ENCODE measurements around the gene XCL1.

DNA sequence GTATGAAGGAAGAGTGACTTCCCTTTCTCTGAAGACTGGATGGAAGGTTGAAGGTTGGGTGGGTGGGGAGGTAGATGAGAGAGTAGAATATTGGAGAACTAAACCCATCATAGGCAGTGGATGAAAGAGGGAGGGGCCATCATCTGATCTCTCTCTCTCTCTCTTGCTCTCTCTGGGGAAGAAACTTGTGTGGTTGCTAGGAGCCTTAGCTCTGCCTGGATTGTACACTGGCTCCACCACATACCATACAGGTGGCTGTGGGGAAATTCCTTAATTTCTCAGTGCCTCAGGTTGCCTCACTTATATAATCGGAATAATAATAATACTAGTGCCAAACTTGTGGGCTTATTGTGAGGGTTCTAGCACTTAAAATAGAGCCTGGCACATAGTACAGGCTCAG lies 9.5 kb downstream of the XCL1 start:
- no peak for TF ChIP-seq CTCF (conservative IDR thresholded peaks at IDR 0.05; ENCODE audit: low read depth in 2 of 2)
- TF ChIP-seq EZH2 (IDR thresholded peaks at IDR 0.05; ENCODE audit: low read depth, unreplicated experiment), result no peak
- no peak for TF ChIP-seq POLR2AphosphoS5 (IDR thresholded peaks at IDR 0.05; ENCODE audit: low read depth)
- no peak for TF ChIP-seq EZH2phosphoT487 (IDR thresholded peaks at IDR 0.05; ENCODE audit: unreplicated experiment)
- no peak for TF ChIP-seq CREB1 (CRISPR knock-in tag; IDR thresholded peaks at IDR 0.05; ENCODE audit: low read depth)
- TF ChIP-seq, protein P1, sequence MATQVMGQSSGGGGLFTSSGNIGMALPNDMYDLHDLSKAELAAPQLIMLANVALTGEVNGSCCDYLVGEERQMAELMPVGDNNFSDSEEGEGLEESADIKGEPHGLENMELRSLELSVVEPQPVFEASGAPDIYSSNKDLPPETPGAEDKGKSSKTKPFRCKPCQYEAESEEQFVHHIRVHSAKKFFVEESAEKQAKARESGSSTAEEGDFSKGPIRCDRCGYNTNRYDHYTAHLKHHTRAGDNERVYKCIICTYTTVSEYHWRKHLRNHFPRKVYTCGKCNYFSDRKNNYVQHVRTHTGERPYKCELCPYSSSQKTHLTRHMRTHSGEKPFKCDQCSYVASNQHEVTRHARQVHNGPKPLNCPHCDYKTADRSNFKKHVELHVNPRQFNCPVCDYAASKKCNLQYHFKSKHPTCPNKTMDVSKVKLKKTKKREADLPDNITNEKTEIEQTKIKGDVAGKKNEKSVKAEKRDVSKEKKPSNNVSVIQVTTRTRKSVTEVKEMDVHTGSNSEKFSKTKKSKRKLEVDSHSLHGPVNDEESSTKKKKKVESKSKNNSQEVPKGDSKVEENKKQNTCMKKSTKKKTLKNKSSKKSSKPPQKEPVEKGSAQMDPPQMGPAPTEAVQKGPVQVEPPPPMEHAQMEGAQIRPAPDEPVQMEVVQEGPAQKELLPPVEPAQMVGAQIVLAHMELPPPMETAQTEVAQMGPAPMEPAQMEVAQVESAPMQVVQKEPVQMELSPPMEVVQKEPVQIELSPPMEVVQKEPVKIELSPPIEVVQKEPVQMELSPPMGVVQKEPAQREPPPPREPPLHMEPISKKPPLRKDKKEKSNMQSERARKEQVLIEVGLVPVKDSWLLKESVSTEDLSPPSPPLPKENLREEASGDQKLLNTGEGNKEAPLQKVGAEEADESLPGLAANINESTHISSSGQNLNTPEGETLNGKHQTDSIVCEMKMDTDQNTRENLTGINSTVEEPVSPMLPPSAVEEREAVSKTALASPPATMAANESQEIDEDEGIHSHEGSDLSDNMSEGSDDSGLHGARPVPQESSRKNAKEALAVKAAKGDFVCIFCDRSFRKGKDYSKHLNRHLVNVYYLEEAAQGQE (IDR thresholded peaks at IDR 0.05; ENCODE audit: unreplicated experiment), result no peak
- no peak for TF ChIP-seq ZNF331 (CRISPR knock-in tag; IDR thresholded peaks at IDR 0.05; ENCODE audit: low read depth)
- TF ChIP-seq, protein P2, sequence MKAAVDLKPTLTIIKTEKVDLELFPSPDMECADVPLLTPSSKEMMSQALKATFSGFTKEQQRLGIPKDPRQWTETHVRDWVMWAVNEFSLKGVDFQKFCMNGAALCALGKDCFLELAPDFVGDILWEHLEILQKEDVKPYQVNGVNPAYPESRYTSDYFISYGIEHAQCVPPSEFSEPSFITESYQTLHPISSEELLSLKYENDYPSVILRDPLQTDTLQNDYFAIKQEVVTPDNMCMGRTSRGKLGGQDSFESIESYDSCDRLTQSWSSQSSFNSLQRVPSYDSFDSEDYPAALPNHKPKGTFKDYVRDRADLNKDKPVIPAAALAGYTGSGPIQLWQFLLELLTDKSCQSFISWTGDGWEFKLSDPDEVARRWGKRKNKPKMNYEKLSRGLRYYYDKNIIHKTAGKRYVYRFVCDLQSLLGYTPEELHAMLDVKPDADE (IDR thresholded peaks at IDR 0.05), result no peak
- TF ChIP-seq JUNB (IDR thresholded peaks at IDR 0.05; ENCODE audit: unreplicated experiment), result no peak

Measured in GM23338 (cell line).